SK-N-MC (cell line): ENCODE data around the gene POTEI.
"Not testable (repeated sequence)": the region's sequence is repeated elsewhere in the genome, so short reads cannot be mapped to it uniquely, and the experiment has no call there.

ENCODE experiments used
- DNase-seq: peaks from one replicate; pipeline ENCODE4 v3.0.0-alpha.2; 2011; ENCODE audit warnings: low read depth, low spot score
- H3K27ac ChIP-seq: fragments of 200-600 bp; sonication (generic); 2 replicates; pipeline ENCODE4 v1.5.1; 2016; ENCODE audit warnings: mixed run types
- H3K36me3 ChIP-seq: fragments of 200-600 bp; sonication (generic); 2 replicates; pipeline ENCODE4 v1.6.1; 2017; ENCODE audit warnings: antibody characterized with exemption, low read length, mixed read lengths; ENCODE audit not compliant: insufficient read depth
- H3K4me3 ChIP-seq: fragments of 200-600 bp; sonication (generic); 2 replicates; pipeline ENCODE4 v1.5.1; 2016
- H3K9ac ChIP-seq: fragments of 200-600 bp; sonication (generic); 2 replicates; pipeline ENCODE4 v1.8.0; 2017; ENCODE audit warnings: mixed run types, mixed read lengths; ENCODE audit not compliant: insufficient read length
- H3K9me3 ChIP-seq: fragments of 200-600 bp; sonication (generic); 2 replicates; pipeline ENCODE4 v1.6.1; 2017; ENCODE audit warnings: low read depth, mild to moderate bottlenecking, antibody characterized with exemption, low read length, moderate library complexity, mixed read lengths

Gene POTEI

DNA sequence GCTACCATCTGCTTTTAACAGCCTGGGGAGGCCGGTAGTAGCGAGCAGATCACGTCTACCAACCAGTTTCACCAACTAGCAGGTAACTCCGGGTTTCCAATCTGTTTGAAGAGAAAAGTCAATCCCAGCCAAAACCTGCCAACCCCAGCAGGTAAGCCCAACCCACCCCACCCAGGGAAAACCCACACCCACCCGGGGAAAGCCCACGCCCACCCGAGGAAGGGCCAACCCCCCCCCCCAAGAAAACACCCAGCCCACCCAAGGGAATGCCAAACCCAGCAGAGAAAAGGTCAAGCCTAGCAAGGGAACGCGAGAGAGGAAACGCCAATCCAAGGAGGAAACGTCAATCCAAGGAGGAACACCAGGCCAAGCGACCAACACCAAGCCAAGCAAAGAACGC, at the start of gene POTEI:
Gene POTEI, minus strand, starts transcription at position 101 of the 400 bp plus-strand sequence. Its CDS starts 93 bp downstream, at position 8.
- H3K4me3 ChIP-seq, H3K36me3 ChIP-seq, H3K9me3 ChIP-seq, H3K9ac ChIP-seq, H3K27ac ChIP-seq, DNase-seq: not testable (repeated sequence)

- H3K36me3 ChIP-seq, DNase-seq, H3K27ac ChIP-seq, H3K9ac ChIP-seq, H3K9me3 ChIP-seq, H3K4me3 ChIP-seq: not testable (repeated sequence)
Measured at GRCh38 chr2:130556441-130556840, 47.3 kb upstream of the POTEI start.

DNA sequence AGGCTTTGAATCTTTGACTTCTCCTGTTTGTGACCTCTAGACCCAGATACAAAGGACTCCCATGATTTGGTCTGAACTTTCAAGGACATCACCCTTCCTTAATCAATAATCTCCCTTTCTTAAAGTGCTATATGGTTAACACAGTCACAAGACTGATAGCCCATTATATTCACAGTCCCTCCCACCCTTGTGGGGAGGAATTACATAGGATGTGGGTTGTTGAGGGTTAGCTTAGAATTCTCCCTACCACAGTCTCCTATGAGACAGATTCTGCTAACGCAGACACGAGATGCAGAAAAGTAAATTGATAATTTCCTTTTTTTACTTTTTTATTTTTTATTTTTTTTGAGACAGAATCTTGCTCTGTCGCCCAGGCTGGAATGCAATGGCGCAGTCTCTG, 45.0 kb upstream of the POTEI start:
- DNase-seq, H3K27ac ChIP-seq, H3K9me3 ChIP-seq, H3K36me3 ChIP-seq, H3K9ac ChIP-seq, H3K4me3 ChIP-seq: not testable (repeated sequence)

GRCh38 chr2:130549475-130549874, 40.3 kb upstream of the POTEI start:
- not testable (repeated sequence) for H3K9me3 ChIP-seq, H3K9ac ChIP-seq, H3K4me3 ChIP-seq, H3K27ac ChIP-seq, DNase-seq, H3K36me3 ChIP-seq

DNA sequence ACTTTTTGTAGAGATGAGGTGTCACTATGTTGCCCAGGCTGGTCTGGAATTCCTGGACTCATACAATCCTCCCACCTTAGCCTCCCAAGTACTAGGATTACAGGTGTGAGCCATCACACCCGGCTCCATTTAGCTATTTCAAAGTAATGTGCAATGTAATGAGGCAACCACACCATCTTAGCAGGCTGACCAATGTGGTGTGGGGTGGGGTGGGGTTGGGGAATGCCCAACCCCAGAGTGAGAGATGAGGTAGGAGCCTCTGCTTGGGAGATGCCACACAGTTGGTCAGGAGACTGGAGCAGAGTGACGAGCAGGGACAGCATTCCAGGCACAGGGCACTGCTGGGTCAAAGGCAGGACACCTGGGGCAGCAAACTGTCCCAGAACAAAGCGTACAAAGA, 39.3 kb upstream of the POTEI start:
- not testable (repeated sequence) for H3K4me3 ChIP-seq, H3K36me3 ChIP-seq, H3K9me3 ChIP-seq, H3K27ac ChIP-seq, DNase-seq, H3K9ac ChIP-seq

- not testable (repeated sequence) for H3K4me3 ChIP-seq, DNase-seq, H3K27ac ChIP-seq, H3K9me3 ChIP-seq, H3K36me3 ChIP-seq, H3K9ac ChIP-seq
Measured at GRCh38 chr2:130544978-130545377, 35.9 kb upstream of the POTEI start.

GRCh38 chr2:130543785-130544528, 34.8 kb upstream of the POTEI start:
- not testable (repeated sequence) for H3K27ac ChIP-seq, H3K4me3 ChIP-seq, DNase-seq, H3K9ac ChIP-seq, H3K36me3 ChIP-seq, H3K9me3 ChIP-seq

DNA sequence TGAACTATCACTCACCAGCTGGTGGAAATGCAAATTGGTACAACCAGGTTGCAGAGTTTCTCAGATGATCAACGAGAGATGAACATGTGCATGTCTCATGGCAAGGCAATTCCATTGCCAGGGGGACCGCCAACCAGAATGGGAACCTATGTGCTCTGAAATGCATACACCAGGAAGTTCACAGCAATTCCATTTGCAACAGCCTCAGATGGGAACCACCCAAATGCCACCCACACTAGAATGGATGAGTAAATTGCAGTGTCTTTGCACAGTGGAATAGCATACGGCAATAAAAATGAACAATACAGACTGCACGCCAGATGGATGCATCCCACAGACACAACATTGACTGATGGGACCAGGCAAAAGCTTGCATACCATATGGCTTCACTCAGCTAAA, 33.7 kb upstream of the POTEI start:
- not testable (repeated sequence) for H3K9me3 ChIP-seq, H3K4me3 ChIP-seq, H3K27ac ChIP-seq, H3K9ac ChIP-seq, DNase-seq, H3K36me3 ChIP-seq

GRCh38 chr2:130538271-130538670, 29.1 kb upstream of the POTEI start:
- not testable (repeated sequence) for DNase-seq, H3K9ac ChIP-seq, H3K9me3 ChIP-seq, H3K36me3 ChIP-seq, H3K27ac ChIP-seq, H3K4me3 ChIP-seq

GRCh38 chr2:130536654-130537053, 27.5 kb upstream of the POTEI start:
- H3K27ac ChIP-seq, H3K9me3 ChIP-seq, H3K9ac ChIP-seq, DNase-seq, H3K4me3 ChIP-seq, H3K36me3 ChIP-seq: not testable (repeated sequence)

DNA sequence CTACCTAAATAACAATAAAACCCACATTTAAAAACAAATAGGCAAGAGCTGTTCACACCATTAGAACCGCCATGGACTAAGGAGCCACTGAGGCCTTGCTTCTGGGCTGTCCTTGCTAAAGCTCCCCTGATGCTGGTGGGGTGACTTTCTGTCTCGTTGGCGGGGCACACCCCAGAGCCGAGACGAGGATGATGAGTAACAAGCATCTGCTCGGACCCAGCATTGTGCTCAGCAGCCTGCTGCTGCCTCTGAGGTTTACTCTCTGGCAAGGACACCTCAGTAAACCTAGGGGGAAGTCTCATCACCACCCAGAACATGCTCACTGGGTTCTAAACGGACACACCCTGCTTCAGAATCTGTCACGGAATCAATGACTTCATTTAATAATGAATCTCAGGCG, 22.5 kb upstream of the POTEI start:
- H3K27ac ChIP-seq, DNase-seq, H3K9me3 ChIP-seq, H3K36me3 ChIP-seq, H3K9ac ChIP-seq, H3K4me3 ChIP-seq: not testable (repeated sequence)

- H3K27ac ChIP-seq, H3K4me3 ChIP-seq, H3K9ac ChIP-seq, H3K9me3 ChIP-seq, DNase-seq, H3K36me3 ChIP-seq: not testable (repeated sequence)
Measured at GRCh38 chr2:130531225-130531624, 22.1 kb upstream of the POTEI start.

DNA sequence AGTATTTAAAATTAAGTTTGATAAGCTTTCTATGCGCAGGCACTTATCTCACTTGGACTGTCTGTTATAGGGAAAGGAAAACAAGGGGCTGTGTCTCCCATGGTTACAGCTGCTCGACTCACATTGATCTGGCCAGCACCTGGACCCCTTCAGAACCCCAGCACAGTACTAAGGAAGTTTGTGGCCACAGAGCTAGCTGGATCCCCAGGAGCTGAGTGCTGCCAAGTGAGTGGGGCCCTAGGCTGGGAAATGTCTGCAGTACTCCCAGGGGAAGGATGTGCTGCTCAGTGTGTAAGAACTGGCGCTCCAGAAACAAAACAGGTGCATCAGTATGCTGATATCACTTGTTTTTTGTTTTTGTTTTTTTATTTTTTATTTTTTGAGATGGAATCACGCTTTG, 21.1 kb upstream of the POTEI start:
- not testable (repeated sequence) for DNase-seq, H3K9ac ChIP-seq, H3K27ac ChIP-seq, H3K4me3 ChIP-seq, H3K9me3 ChIP-seq, H3K36me3 ChIP-seq

GRCh38 chr2:130529545-130529944, 20.4 kb upstream of the POTEI start:
- H3K27ac ChIP-seq, H3K4me3 ChIP-seq, DNase-seq, H3K9ac ChIP-seq, H3K9me3 ChIP-seq, H3K36me3 ChIP-seq: not testable (repeated sequence)

GRCh38 chr2:130527365-130527967, 18.3 kb upstream of the POTEI start:
- not testable (repeated sequence) for H3K36me3 ChIP-seq, H3K27ac ChIP-seq, DNase-seq, H3K9me3 ChIP-seq, H3K9ac ChIP-seq, H3K4me3 ChIP-seq
